MCF 10A (cell line): Measurements from ENCODE around the gene PIMREG. TPM values are rescaled to one million over a fixed set of nuclear protein-coding genes. Genes with fewer than 3 reads are reported as not detected.

Experiments used
- BruUV-seq: library from RNA; stranded (reverse); fragments of 400-500 nt; replicated peaks from 2 replicates; lab custom pipeline; 2021; lab: Mats Ljungman, UMichigan
- CTCF ChIA-PET: fragments of 300-600 bp; sonication (Branson Sonifier 250); formaldehyde crosslinking; extraction: SDS; loops from one replicate; lab custom pipeline; 2021; ENCODE audit warnings: antibody characterized with exemption, inconsistent platforms; lab: Yijun Ruan, JAX
- POLR2A ChIA-PET: fragments of 300-600, 350-650 bp; sonication (Branson Sonifier 250); formaldehyde crosslinking; extraction: SDS; loops from one replicate; lab custom pipeline; 2020; ENCODE audit warnings: antibody characterized with exemption, inconsistent platforms; lab: Yijun Ruan, JAX
- DNase-seq: peaks from one replicate; pipeline ENCODE4 v3.0.0-alpha.2; 2018; ENCODE audit not compliant: unreplicated experiment
- H3K27ac Mint-ChIP-seq: one replicate; pipeline ENCODE4 v1.8.0; 2022; ENCODE audit warnings: mild to moderate bottlenecking, low read depth, mixed read lengths; ENCODE audit not compliant: unreplicated experiment
- H3K27me3 Mint-ChIP-seq: one replicate; pipeline ENCODE4 v1.8.0; 2022; ENCODE audit warnings: mixed read lengths; ENCODE audit not compliant: insufficient read depth, unreplicated experiment
- H3K36me3 Mint-ChIP-seq: one replicate; pipeline ENCODE4 v1.8.0; 2022; ENCODE audit warnings: mild to moderate bottlenecking, moderate library complexity, mixed read lengths; ENCODE audit not compliant: insufficient read depth, unreplicated experiment
- H3K4me1 Mint-ChIP-seq: one replicate; pipeline ENCODE4 v1.8.0; 2022; ENCODE audit warnings: mixed read lengths; ENCODE audit not compliant: insufficient read depth, unreplicated experiment
- H3K4me3 Mint-ChIP-seq: one replicate; pipeline ENCODE4 v1.8.0; 2022; ENCODE audit warnings: mild to moderate bottlenecking, moderate library complexity, mixed read lengths; ENCODE audit not compliant: unreplicated experiment
- H3K9me3 Mint-ChIP-seq: one replicate; pipeline ENCODE4 v1.8.0; 2022; ENCODE audit warnings: mixed read lengths; ENCODE audit not compliant: unreplicated experiment
- CTCF ChIP-seq: fragments of 200-600 bp; IDR thresholded peaks from one replicate; pipeline ENCODE4 v1.8.0; 2022; ENCODE audit warnings: antibody characterized with exemption, mild to moderate bottlenecking; ENCODE audit not compliant: unreplicated experiment
- intact Hi-C: fragments of 100-400 bp; cut with micrococcal nuclease; formaldehyde crosslinking; loops from 2 replicates; pipeline ENCODE4 v1.14.1; 2022
- total RNA-seq: library from RNA; stranded (reverse); gene quantifications from 2 replicates; pipeline ENCODE4 v1.2.3, GENCODE V29; 2022

The PIMREG gene
- total RNA-seq, 1 experiment from 2014 or later, result 21.7 TPM

DNA sequence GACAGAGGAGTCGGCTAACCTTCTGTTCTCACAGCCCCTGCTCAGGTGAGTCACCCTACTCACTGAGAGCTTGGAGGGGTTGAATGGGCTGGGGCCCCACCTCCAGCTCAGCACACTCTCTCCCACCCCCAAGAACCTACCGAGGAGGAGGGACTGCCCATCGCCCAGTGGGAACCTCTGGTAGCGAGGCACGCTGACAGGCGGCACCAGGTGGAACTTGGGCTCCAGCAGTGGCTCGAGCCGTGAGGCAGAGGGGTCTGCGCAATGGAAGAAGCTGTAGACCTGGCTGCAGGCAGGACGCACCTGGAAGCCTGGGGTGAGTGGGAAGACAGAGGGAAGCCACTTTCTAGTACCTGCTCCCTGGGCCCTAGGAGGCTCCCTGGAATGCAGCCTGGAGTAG lies 28.3 kb downstream of the PIMREG start:
- CTCF ChIA-PET, result interaction anchor here (0.6 to 3.5 kb wide), 36 partner anchors 9 to 549 kb away, joined by 3 to 30 read pairs (median 4); partner anchors contain the start of genes C17orf100 and MED31
- no peak for TF ChIP-seq CTCF
- no peak for DNase-seq
- Mint-ChIP-seq H3K27me3 (no peaks in the 10 kb centered on the region), H3K27ac (no peak overlapping the region), H3K36me3 (peaks cover 36% of the 10 kb centered on the region), H3K9me3 (no peaks in the 10 kb centered on the region), H3K4me3 (no peak overlapping the region), H3K4me1 (peaks cover 19% of the 10 kb centered on the region)
- POLR2A ChIA-PET, result interaction anchor here (0.6 to 4.3 kb wide), 13 partner anchors 13 to 179 kb away, joined by 3 to 33 read pairs (median 6); partner anchors contain the start of genes C17orf100, KIAA0753, MED31 and TXNDC17
- intact Hi-C loops, result loop anchor here (2.0 to 5.0 kb wide), 2 partner anchors 105 to 176 kb away; no protein-coding TSS in a partner anchor
- no TSS peak for BruUV-seq

- Mint-ChIP-seq H3K27ac (no peak overlapping the region), H3K27me3 (no peaks in the 10 kb centered on the region), H3K4me1 (peaks cover 19% of the 10 kb centered on the region), H3K9me3 (no peaks in the 10 kb centered on the region), H3K4me3 (peak overlapping the region; percentile 15), H3K36me3 (peaks cover 37% of the 10 kb centered on the region)
- ChIA-PET POLR2A (interaction anchor here (0.6 to 4.3 kb wide), 14 partner anchors 12 to 1004 kb away, joined by 3 to 33 read pairs (median 6); partner anchors contain the start of genes C17orf100, DHX33, KIAA0753 and MED31), CTCF (interaction anchor here (0.6 to 3.5 kb wide), 36 partner anchors 9 to 551 kb away, joined by 3 to 30 read pairs (median 4); partner anchors contain the start of genes C17orf100 and MED31)
- intact Hi-C loops, result loop anchor here (1.0 to 5.0 kb wide), 4 partner anchors 34 to 176 kb away; no protein-coding TSS in a partner anchor
- peak; percentile 77 for DNase-seq
- BruUV-seq, result no TSS peak
- peak; percentile 88 for TF ChIP-seq CTCF
Observed at GRCh38 chr17:6473128-6473767, 29.0 kb downstream of the PIMREG start.

DNA sequence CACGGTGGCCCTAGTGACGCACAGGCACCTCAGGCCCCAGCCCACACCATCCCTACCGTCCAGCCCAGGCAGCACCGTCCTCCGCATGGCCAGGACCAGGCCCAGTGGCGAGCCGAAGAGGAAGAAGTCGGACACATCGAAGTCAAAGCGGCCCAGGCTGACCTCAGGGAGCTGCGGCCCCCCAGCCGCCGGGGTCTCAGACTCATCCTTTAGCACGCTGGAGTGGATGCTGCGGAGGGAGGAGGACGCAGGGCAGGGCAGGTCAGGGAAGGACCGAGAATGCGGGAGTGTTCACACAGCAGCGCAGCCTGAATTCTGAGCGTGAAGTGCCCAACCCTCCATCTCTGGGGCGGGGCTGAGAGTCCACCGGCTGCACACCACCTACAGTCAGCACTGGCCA lies 30.1 kb downstream of the PIMREG start:
- Mint-ChIP-seq H3K27ac (no peak overlapping the region), H3K4me1 (peaks cover 19% of the 10 kb centered on the region), H3K36me3 (peaks cover 33% of the 10 kb centered on the region), H3K9me3 (no peaks in the 10 kb centered on the region), H3K27me3 (no peaks in the 10 kb centered on the region), H3K4me3 (no peak overlapping the region)
- intact Hi-C loops, result loop anchor here (5.0 kb wide), 1 partner anchor 103 kb away; no protein-coding TSS in a partner anchor
- ChIA-PET POLR2A (interaction anchor here (1.5 to 4.3 kb wide), 3 partner anchors 33 to 167 kb away, joined by 5 to 33 read pairs (median 5); partner anchors contain the start of genes KIAA0753 and TXNDC17), CTCF (interaction anchor here (0.6 to 2.1 kb wide), 7 partner anchors 9 to 929 kb away, joined by 3 to 18 read pairs (median 3); no protein-coding TSS in a partner anchor)
- TF ChIP-seq CTCF, result no peak
- no peak for DNase-seq
- BruUV-seq, result no TSS peak

DNA sequence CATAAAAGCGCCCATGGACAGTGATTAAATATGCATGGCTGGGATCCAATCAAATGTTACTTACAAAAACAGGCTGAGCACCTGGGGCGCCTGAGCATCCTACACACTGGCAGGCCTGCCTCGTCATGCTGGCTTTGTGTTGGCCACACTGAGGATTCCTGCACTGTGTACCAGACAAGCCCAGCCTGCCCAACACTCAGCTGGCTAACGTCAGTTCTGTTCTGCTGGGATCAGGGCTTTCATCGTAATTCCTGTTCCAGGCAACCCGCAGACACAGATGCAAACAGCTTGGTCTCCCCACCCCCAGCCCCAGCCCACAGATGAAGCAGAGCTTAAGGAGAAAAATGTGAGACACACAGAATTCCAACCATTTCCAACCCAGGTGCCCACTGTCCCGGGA lies 30.7 kb downstream of the PIMREG start:
- peaks cover 33% of the 10 kb centered on the region for H3K36me3 Mint-ChIP-seq
- no peak for DNase-seq
- no peak overlapping the region for H3K27ac Mint-ChIP-seq
- intact Hi-C loops, result loop anchor here (5.0 kb wide), 1 partner anchor 102 kb away; no protein-coding TSS in a partner anchor
- ChIA-PET POLR2A (interaction anchor here (1.2 to 1.7 kb wide), 3 partner anchors 32 to 167 kb away, joined by 3 to 5 read pairs (median 5); no protein-coding TSS in a partner anchor), CTCF (interaction anchor here (0.6 to 1.6 kb wide), 6 partner anchors 9 to 174 kb away, joined by 3 to 5 read pairs (median 4); no protein-coding TSS in a partner anchor)
- TF ChIP-seq CTCF, result no peak
- peaks cover 19% of the 10 kb centered on the region for H3K4me1 Mint-ChIP-seq
- no peaks in the 10 kb centered on the region for H3K27me3 Mint-ChIP-seq
- no peak overlapping the region for H3K4me3 Mint-ChIP-seq
- no peaks in the 10 kb centered on the region for H3K9me3 Mint-ChIP-seq
- no TSS peak for BruUV-seq
